Stimulated activated CD8-positive, alpha-beta memory T cell treated with anti-CD3 and anti-CD28 coated beads, Interleukin-4, amount 100 ng/mL, for 48 hours (primary cell): ENCODE results near the gene ROCK2.

Experiments used
- DNase-seq: peaks from one replicate; pipeline ENCODE4 v3.0.0-alpha.2; 2020

The ROCK2 gene

GRCh38 chr2:11366326-11366741 lies 21.9 kb upstream of the ROCK2 start:
- no peak for DNase-seq

GRCh38 chr2:11365096-11365879 lies 20.9 kb upstream of the ROCK2 start:
- DNase-seq, result no peak

DNA sequence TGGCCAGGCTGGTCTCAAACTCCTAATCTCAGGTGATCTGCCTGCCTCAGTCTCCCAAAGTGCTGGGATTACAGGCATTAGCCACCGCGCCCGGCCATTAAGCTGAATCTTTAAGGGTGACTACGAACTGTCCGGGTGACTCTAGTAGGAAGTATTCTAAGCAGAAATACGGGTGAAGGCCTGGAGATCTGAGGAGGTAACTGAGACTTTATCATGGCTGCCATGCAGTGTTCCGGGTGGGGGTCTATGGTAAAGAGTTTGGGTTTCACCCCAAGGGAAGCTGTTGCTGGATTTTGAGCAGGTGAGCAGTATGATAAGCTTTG lies 20.1 kb upstream of the ROCK2 start:
- no peak for DNase-seq

- DNase-seq, result no peak
Observed at GRCh38 chr2:11363868-11364564, 19.6 kb upstream of the ROCK2 start.

DNA sequence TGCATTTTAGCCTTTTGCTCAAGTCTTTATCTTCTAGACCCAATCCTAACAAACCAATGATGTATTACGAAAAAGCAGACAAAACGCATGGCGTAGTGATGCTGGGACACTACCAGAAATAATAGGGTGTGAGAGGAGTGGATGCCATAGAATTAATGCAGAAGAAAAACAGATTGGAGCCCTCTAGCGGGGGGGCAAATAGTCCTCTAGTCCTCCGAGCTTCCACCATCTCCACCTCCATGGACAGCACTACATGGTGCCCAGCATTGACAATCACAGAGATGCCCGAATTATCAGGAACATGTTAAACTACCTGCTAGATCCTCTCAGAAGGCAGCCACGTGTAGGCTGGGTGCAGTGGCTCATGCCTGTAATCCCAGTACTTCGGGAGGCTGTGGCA lies 15.4 kb upstream of the ROCK2 start:
- no peak for DNase-seq

DNA sequence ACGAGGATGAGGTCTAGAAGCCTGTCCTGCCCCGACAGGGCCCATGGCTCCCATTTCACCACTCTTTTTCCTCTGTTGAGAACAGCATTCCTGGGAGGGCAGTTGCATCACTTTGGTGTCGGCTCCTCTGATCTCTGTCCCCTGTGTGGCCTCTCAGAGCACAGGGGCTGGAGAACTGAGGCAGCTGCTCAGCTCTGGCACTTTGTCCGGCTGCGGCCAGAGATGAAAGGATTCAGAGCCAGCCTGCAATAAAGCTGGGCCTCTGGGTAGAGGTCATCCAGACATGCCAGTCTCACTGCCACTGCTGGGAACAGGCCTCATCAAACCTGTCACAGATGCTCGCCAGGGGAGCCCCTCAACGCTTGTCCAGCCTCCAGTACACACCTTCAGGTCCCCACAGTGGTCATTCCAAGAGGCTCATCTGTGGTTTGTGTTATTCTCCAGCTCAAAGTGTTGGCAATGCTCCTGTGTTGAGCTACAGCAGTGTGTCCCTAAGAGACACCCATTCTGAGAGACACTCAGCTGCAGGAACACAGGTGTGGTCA lies 13.1 kb upstream of the ROCK2 start:
- DNase-seq, result no peak

DNA sequence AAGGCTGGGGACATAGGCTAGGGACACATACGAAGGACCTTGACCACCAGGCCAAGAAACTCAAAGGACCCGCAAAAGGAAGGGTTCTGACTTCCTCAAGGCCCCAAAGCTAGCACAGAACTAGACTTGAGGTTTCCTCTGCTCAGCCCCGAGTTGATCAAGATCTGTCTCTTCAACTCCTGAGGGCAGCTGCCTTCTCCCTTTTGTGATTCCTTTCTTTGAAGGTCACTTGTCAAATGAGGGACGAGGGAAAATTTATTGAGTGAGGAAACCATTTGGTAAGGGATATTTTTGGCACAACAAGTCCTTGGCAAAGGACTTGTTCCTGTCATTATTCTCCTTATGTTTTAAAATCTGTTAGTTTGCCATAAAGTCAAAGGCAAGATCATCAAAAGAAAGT lies 12.3 kb upstream of the ROCK2 start:
- DNase-seq, result no peak

DNA sequence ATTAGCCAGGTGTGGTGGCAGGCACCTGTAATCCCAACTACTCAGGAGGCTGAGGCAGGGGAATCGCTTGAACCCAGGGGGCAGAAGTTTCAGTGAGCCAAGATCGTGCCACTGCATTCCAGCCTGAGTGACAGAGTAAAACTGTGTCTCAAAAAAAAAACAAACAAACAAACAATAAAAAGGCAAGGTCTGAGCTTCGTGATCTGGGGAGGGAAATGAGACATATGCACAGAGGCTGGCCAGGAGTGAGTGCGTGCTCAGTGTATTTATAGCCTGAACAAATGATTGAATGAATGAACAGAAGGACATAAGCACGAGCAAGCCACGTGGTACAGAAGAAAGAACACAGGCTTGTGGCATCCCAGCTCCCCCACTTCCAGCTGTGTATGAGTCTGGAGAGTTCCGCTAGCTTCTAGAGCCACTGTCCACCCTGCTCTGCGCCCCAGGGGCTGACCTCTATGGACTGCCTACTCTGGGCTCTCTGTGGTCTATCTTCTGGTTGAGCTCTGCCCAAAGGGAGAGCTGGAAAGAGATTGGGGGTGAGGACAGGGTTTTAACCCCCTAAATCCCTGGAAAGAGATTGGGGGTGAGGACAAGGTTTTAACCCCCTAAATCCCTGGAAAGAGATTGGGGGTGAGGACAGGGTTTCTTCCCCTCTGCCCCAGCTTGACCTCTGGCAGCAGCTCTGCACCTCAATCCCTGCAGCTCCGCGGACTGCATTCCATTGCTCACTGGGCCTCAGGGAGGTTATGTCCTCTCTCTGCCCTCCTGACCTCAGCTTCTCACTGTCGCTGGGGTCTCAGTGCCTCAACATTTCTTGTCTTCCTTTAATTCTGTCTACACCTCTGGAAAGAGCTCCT lies 11.0 kb upstream of the ROCK2 start:
- DNase-seq, result no peak

GRCh38 chr2:11354363-11355154 lies 10.1 kb upstream of the ROCK2 start:
- no peak for DNase-seq

- DNase-seq, result no peak
Observed at GRCh38 chr2:11352781-11353537, 8.5 kb upstream of the ROCK2 start.

DNA sequence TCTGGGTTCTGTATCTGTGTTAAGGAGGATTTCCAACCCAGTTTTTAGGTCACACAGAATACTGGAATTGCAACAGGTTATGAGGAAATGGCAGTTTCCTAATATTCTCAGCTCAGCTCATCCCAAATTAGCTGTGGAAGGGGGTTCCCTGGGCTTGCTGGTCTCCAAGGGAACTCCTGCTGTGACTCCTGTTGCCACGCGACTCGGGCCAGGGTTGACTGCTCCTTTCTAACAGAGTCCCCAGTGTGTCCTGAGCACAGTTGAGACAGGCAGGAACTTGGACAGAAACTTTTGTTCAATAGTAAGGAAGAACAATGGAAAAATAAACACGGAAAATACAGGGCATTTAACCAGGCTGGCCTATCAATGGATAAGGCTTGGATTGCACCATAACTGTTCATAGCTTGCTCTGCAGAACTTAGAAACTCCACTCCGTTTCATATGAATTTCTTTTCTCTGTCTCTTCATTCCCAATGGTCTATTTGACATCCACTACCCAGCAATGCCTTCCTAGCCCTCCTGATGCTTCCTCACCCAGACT lies 3.8 kb upstream of the ROCK2 start:
- DNase-seq, result no peak

- DNase-seq, result no peak
Observed at GRCh38 chr2:11347403-11347959, 3.0 kb upstream of the ROCK2 start.

GRCh38 chr2:11346023-11346482 lies 1.6 kb upstream of the ROCK2 start:
- DNase-seq, result no peak

GRCh38 chr2:11344956-11345677 lies 681 bp upstream of the ROCK2 start:
- DNase-seq, result peak; percentile 44

DNA sequence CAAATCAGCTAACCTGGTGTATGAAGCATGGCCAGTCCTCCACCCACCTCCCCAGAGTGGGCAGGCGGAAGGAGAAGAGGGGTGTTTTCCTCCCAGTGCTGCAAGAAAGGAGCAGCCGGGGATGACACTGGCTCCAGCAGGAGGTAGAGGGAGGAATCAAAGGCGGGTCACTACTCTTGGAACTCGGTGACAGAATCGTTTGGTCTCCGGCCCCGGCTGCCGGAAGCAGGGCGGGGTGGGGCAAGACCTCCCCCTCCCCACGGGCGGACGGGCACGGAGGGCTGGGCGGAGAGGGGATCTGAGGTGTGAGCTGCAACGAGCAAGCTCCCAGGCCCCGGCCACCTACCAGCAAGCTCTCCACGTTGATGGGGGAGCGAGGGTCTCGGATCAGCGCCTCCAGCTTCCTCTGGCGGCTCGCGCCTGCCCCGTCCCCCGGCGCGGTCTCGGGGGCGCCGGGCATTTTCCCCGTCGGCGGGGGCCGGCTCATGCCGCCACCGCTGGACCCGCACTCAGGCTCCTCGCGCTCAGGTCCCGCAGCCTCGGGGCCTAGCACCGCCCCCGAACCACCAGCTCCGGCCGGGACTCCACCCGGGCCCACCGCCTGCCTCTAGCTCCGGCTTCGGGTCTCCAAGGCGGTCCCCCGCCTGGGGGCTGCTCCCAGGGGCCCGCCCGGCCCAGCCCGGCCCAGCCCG lies 640 bp downstream of the ROCK2 start:
- peak; percentile 53 for DNase-seq

- no peak for DNase-seq
Observed at GRCh38 chr2:11343368-11343649, 1.1 kb downstream of the ROCK2 start.

DNA sequence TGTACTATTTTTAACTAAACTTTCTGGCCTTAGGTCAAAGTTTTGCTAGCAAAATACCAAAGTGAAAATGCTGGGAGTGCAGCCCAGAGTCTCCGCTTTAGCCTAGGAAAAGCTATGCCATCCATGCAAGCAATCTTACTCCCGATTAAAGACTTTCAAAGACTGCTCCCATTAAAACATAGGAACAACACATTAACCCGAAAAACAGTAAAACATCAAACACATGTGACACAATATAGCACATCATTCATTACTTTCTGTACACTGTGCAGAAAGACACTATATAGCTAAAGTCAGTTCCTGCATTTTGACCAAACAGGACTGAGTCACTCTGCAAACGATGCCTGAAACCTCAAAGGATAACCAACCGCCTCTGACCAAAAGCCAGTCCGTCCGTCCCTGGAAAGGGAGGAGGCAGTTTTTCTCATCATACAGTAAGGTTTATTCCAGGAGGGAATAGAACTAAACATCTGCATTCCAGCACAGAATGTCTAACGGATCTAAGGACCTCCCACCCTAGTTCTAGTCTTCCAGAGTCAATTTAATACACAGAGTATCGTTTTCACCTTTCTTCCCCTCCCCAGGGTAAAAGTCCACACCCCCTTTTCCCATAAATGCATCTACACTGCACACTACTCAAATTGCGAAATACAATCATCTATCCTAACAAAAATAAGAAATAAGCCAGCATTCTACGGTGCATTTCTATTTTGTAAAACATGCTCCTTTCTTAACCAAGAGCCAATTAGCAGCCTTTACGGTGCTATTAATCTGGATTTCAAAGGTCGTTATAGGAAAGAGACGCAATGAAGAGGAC lies 1.7 kb downstream of the ROCK2 start:
- DNase-seq, result no peak

- DNase-seq, result no peak
Observed at GRCh38 chr2:11340717-11341116, 3.7 kb downstream of the ROCK2 start.

- DNase-seq, result no peak
Observed at GRCh38 chr2:11339508-11340083, 4.8 kb downstream of the ROCK2 start.
